ENCODE data around the gene RAB9A. TPM values are rescaled to one million over a fixed set of nuclear protein-coding genes. Genes with fewer than 3 reads are reported as not detected.

Gene RAB9A
- total RNA-seq, 6 experiments from 2014 or later = 9.9 to 20.8 (median 12.7) TPM

GRCh38 chrX:13694983-13695382, 6.1 kb downstream of the RAB9A start:
- 61% methylated on average over 6 of the region's 8 CpGs for WGBS (ENCODE audit: insufficient coverage, low coverage, low lambda C conversion rate, missing lambda C conversion rate)
- intact Hi-C loops (cut with DNase I) = no loop called here
- no peaks in the 10 kb centered on the region for H3K36me3 ChIP-seq
- no peaks in the 10 kb centered on the region for H3K9me3 ChIP-seq
- ATAC-seq (no peak), DNase-seq (no peak)
- H3K4me1 ChIP-seq = peaks cover 0 to 11% (median 0%) of the 10 kb centered on the region in 4 donors
- TF ChIP-seq CTCF (IDR thresholded peaks at IDR 0.05) (no peak), POLR2A (IDR thresholded peaks at IDR 0.05) (no peak)
- peaks cover 0 to 3% of the 10 kb centered on the region in 2 donors for H3K27me3 ChIP-seq
- H3K4me3 ChIP-seq = no peak overlapping the region
- no peak overlapping the region for H3K27ac ChIP-seq

- WGBS (ENCODE audit: insufficient coverage, low coverage, low lambda C conversion rate, missing lambda C conversion rate) = 63% methylated on average over 4 of the region's 4 CpGs
- no peaks in the 10 kb centered on the region for H3K36me3 ChIP-seq
- H3K27ac ChIP-seq = no peak overlapping the region
- no peak overlapping the region for H3K4me3 ChIP-seq
- ATAC-seq (no peak), DNase-seq (no peak)
- TF ChIP-seq POLR2A (IDR thresholded peaks at IDR 0.05) = no peak
- TF ChIP-seq CTCF (IDR thresholded peaks at IDR 0.05) = no peak
- no peaks in the 10 kb centered on the region for H3K27me3 ChIP-seq
- intact Hi-C loops (cut with DNase I) = no loop called here
- H3K9me3 ChIP-seq = no peaks in the 10 kb centered on the region
- H3K4me1 ChIP-seq = peaks cover 0 to 7% (median 0%) of the 10 kb centered on the region in 4 donors
Measured at GRCh38 chrX:13695601-13696115, 6.7 kb downstream of the RAB9A start.

GRCh38 chrX:13697455-13697854, 8.5 kb downstream of the RAB9A start:
- no peak for DNase-seq
- H3K36me3 ChIP-seq = no peaks in the 10 kb centered on the region
- H3K4me1 ChIP-seq = peaks cover 0 to 4% (median 0%) of the 10 kb centered on the region in 4 donors
- TF ChIP-seq POLR2A (IDR thresholded peaks at IDR 0.05) = no peak
- TF ChIP-seq CTCF (IDR thresholded peaks at IDR 0.05) = no peak
- intact Hi-C loops (cut with DNase I) = no loop called here
- peak in 1 of 4 donors; percentile 11 for ATAC-seq
- no peak overlapping the region for H3K4me3 ChIP-seq
- 78% methylated on average over 2 of the region's 2 CpGs for WGBS (ENCODE audit: insufficient coverage, low coverage, low lambda C conversion rate, missing lambda C conversion rate)
- no peaks in the 10 kb centered on the region for H3K27me3 ChIP-seq
- no peaks in the 10 kb centered on the region for H3K9me3 ChIP-seq
- no peak overlapping the region for H3K27ac ChIP-seq

- ATAC-seq = no peak
- 57% methylated on average over 1 of the region's 1 CpG for WGBS (ENCODE audit: insufficient coverage, low coverage, low lambda C conversion rate, missing lambda C conversion rate)
- TF ChIP-seq CTCF (IDR thresholded peaks at IDR 0.05) (no peak), POLR2A (IDR thresholded peaks at IDR 0.05) (no peak)
- Histone ChIP-seq H3K4me3 (no peak overlapping the region), H3K27ac (no peak overlapping the region), H3K4me1 (no peaks in the 10 kb centered on the region), H3K9me3 (no peaks in the 10 kb centered on the region), H3K27me3 (no peaks in the 10 kb centered on the region), H3K36me3 (no peaks in the 10 kb centered on the region)
- DNase-seq = no peak
- intact Hi-C loops (cut with DNase I) = no loop called here
Measured at GRCh38 chrX:13697976-13698375, 9.0 kb downstream of the RAB9A start.

- ATAC-seq (no peak), DNase-seq (no peak)
- intact Hi-C loops (cut with DNase I) = no loop called here
- Histone ChIP-seq H3K27me3 (no peaks in the 10 kb centered on the region), H3K4me3 (no peak overlapping the region), H3K4me1 (no peaks in the 10 kb centered on the region), H3K9me3 (no peaks in the 10 kb centered on the region), H3K36me3 (no peaks in the 10 kb centered on the region), H3K27ac (no peak overlapping the region)
- 65% methylated on average over 1 of the region's 1 CpG for WGBS (ENCODE audit: insufficient coverage, low coverage, low lambda C conversion rate, missing lambda C conversion rate)
- TF ChIP-seq POLR2A (IDR thresholded peaks at IDR 0.05) (no peak), CTCF (IDR thresholded peaks at IDR 0.05) (no peak)
Measured at GRCh38 chrX:13698432-13698831, 9.5 kb downstream of the RAB9A start.

Data from right lobe of liver (tissue), 6 donors.